ENCODE data around the gene SEPTIN8. TPM values are rescaled to one million over a fixed set of nuclear protein-coding genes. Genes with fewer than 3 reads are reported as not detected.
A peak's percentile ranks its signal among the peaks of the same experiment; 100 is the strongest.

SEPTIN8 gene
- total and polyA plus RNA-seq, 2 of the 13 experiments (the other 11 are each of a cell fraction or from before 2014, with no cell fraction given), result 41.4 to 49.9 TPM

DNA sequence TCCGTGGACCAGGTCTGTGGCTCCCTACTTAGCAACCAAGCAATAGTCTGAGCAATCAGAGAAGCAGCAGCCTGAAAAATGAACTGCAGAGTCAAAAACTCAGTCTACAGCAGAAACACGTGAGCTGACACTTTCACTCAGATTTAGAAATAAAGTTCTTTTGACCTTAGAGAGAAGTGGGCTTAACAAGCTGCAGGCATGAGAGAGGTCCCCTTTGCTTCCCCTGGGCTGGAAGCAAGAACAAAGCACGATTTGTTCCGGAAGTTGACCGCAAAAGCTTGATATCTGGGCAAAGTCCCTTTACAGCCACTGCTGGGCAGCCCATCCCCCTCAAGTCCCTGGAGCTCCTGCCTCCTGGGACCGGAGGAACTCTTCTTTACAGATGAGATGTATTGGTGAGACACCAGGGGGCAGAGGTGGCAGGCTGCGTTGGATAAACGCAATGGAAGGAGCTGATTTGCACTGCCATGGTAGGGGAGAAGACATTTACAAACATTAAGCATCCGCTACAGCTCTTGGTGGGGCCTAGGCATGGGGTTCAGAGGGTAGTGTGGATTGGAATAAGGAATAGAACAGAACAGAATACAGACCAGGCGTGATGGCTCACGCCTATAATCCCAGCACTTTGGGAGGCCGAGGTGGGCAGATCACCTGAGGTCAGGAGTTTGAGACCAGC lies 30.3 kb upstream of the SEPTIN8 start (continued):
- TF ChIP-seq TBX2 (CRISPR knock-in tag; IDR thresholded peaks at IDR 0.05; ENCODE audit: borderline replicate concordance), result peak; percentile 94
- no peak for TF ChIP-seq KLF12 (CRISPR knock-in tag; IDR thresholded peaks at IDR 0.05; ENCODE audit: borderline replicate concordance)
- peak; percentile 79; the same call in 1 of the 2 replicates for TF ChIP-seq ZNF792 (CRISPR knock-in tag; IDR thresholded peaks at IDR 0.05)
- no peak for TF ChIP-seq NR1H2 (CRISPR knock-in tag; IDR thresholded peaks at IDR 0.05; ENCODE audit: borderline replicate concordance, low read depth)
- TF ChIP-seq ZNF605 (CRISPR knock-in tag; IDR thresholded peaks at IDR 0.05), result peak; percentile 94
- TF ChIP-seq NCOA2 (CRISPR knock-in tag; IDR thresholded peaks at IDR 0.05), result peak; percentile 85
- TF ChIP-seq MAFG (CRISPR knock-in tag; IDR thresholded peaks at IDR 0.05), result no peak
- TF ChIP-seq, protein P1, sequence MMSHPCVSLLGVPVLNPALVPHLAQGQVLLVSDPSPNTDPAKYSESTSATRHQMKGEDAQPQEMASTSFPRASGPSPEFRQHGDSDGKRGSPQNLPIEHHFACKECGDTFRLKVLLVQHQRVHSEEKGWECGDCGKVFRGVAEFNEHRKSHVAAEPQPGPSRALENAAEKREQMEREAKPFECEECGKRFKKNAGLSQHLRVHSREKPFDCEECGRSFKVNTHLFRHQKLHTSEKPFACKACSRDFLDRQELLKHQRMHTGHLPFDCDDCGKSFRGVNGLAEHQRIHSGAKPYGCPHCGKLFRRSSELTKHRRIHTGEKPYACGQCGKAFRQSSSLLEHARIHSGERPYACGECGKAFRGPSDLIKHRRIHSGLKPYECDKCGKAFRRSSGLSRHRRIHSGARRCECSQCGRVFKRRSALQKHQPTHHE (CRISPR knock-in tag; IDR thresholded peaks at IDR 0.05; ENCODE audit: borderline replicate concordance), result no peak
- TF ChIP-seq PAX8 (CRISPR knock-in tag; IDR thresholded peaks at IDR 0.05; ENCODE audit: borderline replicate concordance), result 0 out of 2 replicates have a peak, but pooled peaks have one; percentile 54
- no peak for TF ChIP-seq HMGA1 (CRISPR knock-in tag; conservative IDR thresholded peaks at IDR 0.05)
- 0 out of 2 replicates have a peak, but pooled peaks have one; percentile 65 for TF ChIP-seq ZNF589 (CRISPR knock-in tag; conservative IDR thresholded peaks at IDR 0.05)
- peak; percentile 70; the same call in 1 of the 2 replicates for TF ChIP-seq ZNF337 (CRISPR knock-in tag; IDR thresholded peaks at IDR 0.05; ENCODE audit: borderline replicate concordance, low read depth)
- peak; percentile 99 for TF ChIP-seq ZNF747 (CRISPR knock-in tag; IDR thresholded peaks at IDR 0.05; ENCODE audit: borderline replicate concordance)
- peak; percentile 96 for TF ChIP-seq ZNF772 (CRISPR knock-in tag; IDR thresholded peaks at IDR 0.05)
- TF ChIP-seq HDAC1 (CRISPR knock-in tag; IDR thresholded peaks at IDR 0.05), result peak; percentile 82
- peak; percentile 71; the same call in 1 of the 2 replicates for TF ChIP-seq NFKBIZ (CRISPR knock-in tag; IDR thresholded peaks at IDR 0.05)
- TF ChIP-seq RBFOX2 (IDR thresholded peaks at IDR 0.05; ENCODE audit: low read depth, low read length), result peak; percentile 64
- TF ChIP-seq, protein P2, sequence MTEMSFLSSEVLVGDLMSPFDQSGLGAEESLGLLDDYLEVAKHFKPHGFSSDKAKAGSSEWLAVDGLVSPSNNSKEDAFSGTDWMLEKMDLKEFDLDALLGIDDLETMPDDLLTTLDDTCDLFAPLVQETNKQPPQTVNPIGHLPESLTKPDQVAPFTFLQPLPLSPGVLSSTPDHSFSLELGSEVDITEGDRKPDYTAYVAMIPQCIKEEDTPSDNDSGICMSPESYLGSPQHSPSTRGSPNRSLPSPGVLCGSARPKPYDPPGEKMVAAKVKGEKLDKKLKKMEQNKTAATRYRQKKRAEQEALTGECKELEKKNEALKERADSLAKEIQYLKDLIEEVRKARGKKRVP (CRISPR knock-in tag; IDR thresholded peaks at IDR 0.05), result peak in 1 of 2 experiments; percentile 28; a peak in 1 of 4 replicates
- TF ChIP-seq ZNF205 (CRISPR knock-in tag; IDR thresholded peaks at IDR 0.05), result 0 out of 2 replicates have a peak, but pooled peaks have one; percentile 68
- TF ChIP-seq ZBTB7A (CRISPR knock-in tag; IDR thresholded peaks at IDR 0.05), result no peak
- peak; percentile 84; the same call in 1 of the 2 replicates for TF ChIP-seq ARID2 (CRISPR knock-in tag; IDR thresholded peaks at IDR 0.05; ENCODE audit: borderline replicate concordance)
- no peak for TF ChIP-seq ZNF720 (CRISPR knock-in tag; IDR thresholded peaks at IDR 0.05)
- TF ChIP-seq UBTF (CRISPR knock-in tag; IDR thresholded peaks at IDR 0.05), result peak; percentile 64

All from HepG2 (cell line).